SK-N-SH (cell line): ENCODE measurements around the gene ADH7. TPM values are rescaled to one million over a fixed set of nuclear protein-coding genes. Genes with fewer than 3 reads are reported as not detected.

Experiments used
- CTCF ChIA-PET: fragments of 300-600, 350-600 bp; formaldehyde crosslinking; extraction: SDS; loops from one replicate; lab custom pipeline; 2021; lab: Yijun Ruan, JAX
- POLR2A ChIA-PET: fragments of 350-600 bp; sonication (Branson Sonifier 250); formaldehyde crosslinking; extraction: SDS; loops from one replicate; lab custom pipeline; 2020; ENCODE audit warnings: antibody characterized with exemption, inconsistent platforms; lab: Yijun Ruan, JAX
- DNase-seq: peaks from one replicate; pipeline ENCODE4 v3.0.0; 2012
- H2AFZ ChIP-seq: fragments of 200-600 bp; sonication (generic); 2 replicates; pipeline ENCODE4 v1.8.1; 2016; ENCODE audit warnings: antibody characterized with exemption, mild to moderate bottlenecking, low read depth
- H3F3A ChIP-seq: fragments of 200-600 bp; sonication (generic); replicated peaks from 2 replicates; pipeline ENCODE3; 2016; ENCODE audit warnings: antibody characterized with exemption, mild to moderate bottlenecking; ENCODE audit not compliant: insufficient read depth
- H3K27ac ChIP-seq, 2 experiments: fragments of 200-500 bp in 1 of 2; fragments of 200-600 bp in 1 of 2; sonication (Bioruptor generic) in 1 of 2; sonication (generic), shearing (Covaris generic) in 1 of 2; 2 replicates each; pipeline versions ENCODE4 v1.5.1 to v1.6.1; 2014 to 2016; ENCODE audit warnings: low read depth in 2 of 2, inconsistent platforms in 1 of 2, low read length in 1 of 2, mild to moderate bottlenecking in 1 of 2, mixed read lengths in 1 of 2
- H3K27me3 ChIP-seq: fragments of 200-600 bp; sonication (generic), shearing (Covaris generic); 2 replicates; pipeline ENCODE4 v1.6.1; 2016; ENCODE audit warnings: mixed run types; ENCODE audit not compliant: insufficient read depth
- H3K36me3 ChIP-seq, 2 experiments: fragments of 200-500 bp in 1 of 2; fragments of 200-600 bp in 1 of 2; sonication (Bioruptor generic) in 1 of 2; sonication (generic) in 1 of 2; replicated peaks in 1 of 2; 2 replicates each; pipeline versions ENCODE3 to v1.5.1; 2014 to 2016; ENCODE audit warnings: low read length in 1 of 2, mild to moderate bottlenecking in 1 of 2; ENCODE audit not compliant: insufficient read depth in 2 of 2, control insufficient read depth in 1 of 2
- H3K4me1 ChIP-seq, 2 experiments: fragments of 200-500 bp in 1 of 2; fragments of 200-600 bp in 1 of 2; sonication (Bioruptor generic) in 1 of 2; sonication (generic), shearing (Covaris generic) in 1 of 2; 2 replicates each; pipeline versions ENCODE4 v1.5.1 to v1.6.1; 2014 to 2016; ENCODE audit warnings: low read depth in 1 of 2, low read length in 1 of 2, mixed run types in 1 of 2; ENCODE audit not compliant: insufficient read depth in 2 of 2, control insufficient read depth in 1 of 2
- H3K4me2 ChIP-seq: fragments of 200-600 bp; sonication (generic), shearing (Covaris generic); 2 replicates; pipeline ENCODE4 v1.6.1; 2017; ENCODE audit warnings: mixed run types
- H3K4me3 ChIP-seq, 2 experiments: fragments of 200-500 bp in 1 of 2; fragments of 200-600 bp in 1 of 2; sonication (Bioruptor generic) in 1 of 2; sonication (generic), shearing (Covaris generic) in 1 of 2; 2 replicates each; pipeline versions ENCODE4 v1.5.1 to v1.8.1; 2014 to 2016; ENCODE audit warnings: low read depth in 2 of 2, inconsistent platforms in 1 of 2, low read length in 1 of 2, mild to moderate bottlenecking in 1 of 2, mixed read lengths in 1 of 2, moderate library complexity in 1 of 2
- H3K79me2 ChIP-seq: fragments of 200-600 bp; sonication (generic); 2 replicates; pipeline ENCODE4 v1.8.1; 2017; ENCODE audit warnings: mild to moderate bottlenecking; ENCODE audit not compliant: insufficient read depth
- H3K9ac ChIP-seq: fragments of 200-600 bp; sonication (generic); 2 replicates; pipeline ENCODE4 v1.6.1; 2017; ENCODE audit warnings: mixed run types
- H3K9me2 ChIP-seq: fragments of 200-600 bp; sonication (generic); 2 replicates; pipeline ENCODE4 v1.6.1; 2017; ENCODE audit warnings: mixed run types
- H3K9me3 ChIP-seq: fragments of 200-600 bp; sonication (generic); 2 replicates; pipeline ENCODE4 v1.6.1; 2017; ENCODE audit warnings: mixed run types, mild to moderate bottlenecking, moderate library complexity
- H4K20me1 ChIP-seq: fragments of 200-600 bp; sonication (generic); 2 replicates; pipeline ENCODE4 v1.6.1; 2017; ENCODE audit warnings: mild to moderate bottlenecking, mixed run types; ENCODE audit not compliant: insufficient read depth
- CHD2 ChIP-seq: fragments of 150-350 bp; IDR thresholded peaks from 2 replicates; pipeline ENCODE4 v1.6.1; 2018; ENCODE audit warnings: low read length; ENCODE audit not compliant: partially characterized antibody
- EZH2phosphoT487 ChIP-seq: fragments of 200-600 bp; sonication (generic); IDR thresholded peaks from 2 replicates; pipeline ENCODE4 v1.6.1; 2017; ENCODE audit warnings: low read depth, mixed run types, mild to moderate bottlenecking, antibody characterized with exemption, moderate library complexity, borderline replicate concordance
- FOXJ3 ChIP-seq: sonication (generic); formaldehyde crosslinking; IDR thresholded peaks from 2 replicates; pipeline ENCODE4 v1.5.1; 2020; ENCODE audit warnings: mild to moderate bottlenecking, missing genetic modification reagents
- MAX ChIP-seq: IDR thresholded peaks from 2 replicates; pipeline ENCODE4 v1.4.0; 2012; ENCODE audit warnings: low read depth
- MEF2A ChIP-seq: IDR thresholded peaks from 2 replicates; pipeline ENCODE4 v1.4.0; 2012; ENCODE audit warnings: low read depth, borderline replicate concordance
- NFIC ChIP-seq: IDR thresholded peaks from 2 replicates; pipeline ENCODE4 v1.4.0; 2012; ENCODE audit warnings: borderline replicate concordance
- NRF1 ChIP-seq: IDR thresholded peaks from 2 replicates; pipeline ENCODE4 v1.6.1; 2012; ENCODE audit warnings: low read depth, mild to moderate bottlenecking, low read length
- PBX3 ChIP-seq: IDR thresholded peaks from 2 replicates; pipeline ENCODE4; 2012
- POLR2AphosphoS5 ChIP-seq: IDR thresholded peaks from 2 replicates; pipeline ENCODE4 v1.6.1; 2012; ENCODE audit warnings: low read depth, low read length
- RAD21 ChIP-seq: IDR thresholded peaks from 2 replicates; pipeline ENCODE4 v1.6.1; 2012; ENCODE audit warnings: mild to moderate bottlenecking, low read length
- RCOR1 ChIP-seq: fragments of 150-350 bp; IDR thresholded peaks from 2 replicates; pipeline ENCODE4 v1.6.1; 2017; ENCODE audit warnings: antibody characterized with exemption, low read length
- REST ChIP-seq: IDR thresholded peaks from 2 replicates; pipeline ENCODE4 v1.6.1; 2012; ENCODE audit warnings: mild to moderate bottlenecking, low read depth, low read length, moderate library complexity
- SMC3 ChIP-seq: IDR thresholded peaks from 2 replicates; pipeline ENCODE4 v1.6.1; 2012; ENCODE audit warnings: low read depth, low read length, improper control_type of control experiment
- TAF1 ChIP-seq: IDR thresholded peaks from 2 replicates; pipeline ENCODE4 v1.6.1; 2012; ENCODE audit warnings: low read depth, mild to moderate bottlenecking, low read length, moderate library complexity, borderline replicate concordance
- TCF12 ChIP-seq: IDR thresholded peaks from 2 replicates; pipeline ENCODE4 v1.4.0; 2012
- TEAD4 ChIP-seq: IDR thresholded peaks from 2 replicates; pipeline ENCODE4 v1.4.0; 2012; ENCODE audit warnings: mild to moderate bottlenecking, borderline replicate concordance; ENCODE audit not compliant: insufficient read depth
- USF1 ChIP-seq: IDR thresholded peaks from 2 replicates; pipeline ENCODE4 v1.4.0; 2012; ENCODE audit warnings: low read depth, borderline replicate concordance
- YY1 ChIP-seq: IDR thresholded peaks from 2 replicates; pipeline ENCODE4 v1.4.0; 2012; ENCODE audit warnings: low read depth, mild to moderate bottlenecking
- ZBTB33 ChIP-seq: IDR thresholded peaks from 2 replicates; pipeline ENCODE4 v1.4.0; 2012; ENCODE audit warnings: low read depth, borderline replicate concordance
- WGBS: methylation state at CpG from one replicate; pipeline ENCODE4 v1.1.6; 2017; ENCODE audit warnings: low lambda C conversion rate; 5-methylcytosine and 5-hydroxymethylcytosine counted together
- polyA plus RNA-seq, 3 experiments: library from polyadenylated mRNA; depleted of rRNA; stranded (reverse); fragments of >200 nt; gene quantifications; 2 replicates each; pipeline ENCODE4 v1.2.3, GENCODE V29; 2012

The ADH7 gene
- polyA plus RNA-seq, 1 of the 3 experiments (the other 2 are of a cell fraction): not detected

GRCh38 chr4:99383399-99383798, 51.7 kb downstream of the ADH7 start:
- H3K9ac ChIP-seq: no peak overlapping the region
- H3K4me2 ChIP-seq: no peak overlapping the region
- H3K36me3 ChIP-seq: no peaks in the 10 kb centered on the region
- no peaks in the 10 kb centered on the region for H3K9me2 ChIP-seq
- DNase-seq: no peak
- H3K9me3 ChIP-seq: no peaks in the 10 kb centered on the region
- H3K27ac ChIP-seq: peak overlapping the region; percentile 53 to 71; a peak in 2 of 4 replicates
- H4K20me1 ChIP-seq: no peaks in the 10 kb centered on the region
- ChIA-PET CTCF (interaction anchor here (1.3 kb wide), 1 partner anchor 22 kb away, joined by 3 read pairs; no protein-coding TSS in a partner anchor), POLR2A (no interaction called here)
- H3K27me3 ChIP-seq: no peaks in the 10 kb centered on the region
- 46% methylated on average over 3 of the region's 3 CpGs for WGBS
- no peaks in the 10 kb centered on the region for H3K4me1 ChIP-seq
- TF ChIP-seq EZH2phosphoT487: no peak
- TF ChIP-seq SMC3: no peak
- no peak for TF ChIP-seq POLR2AphosphoS5
- TF ChIP-seq NFIC: no peak
- no peak for TF ChIP-seq PBX3
- TF ChIP-seq RAD21: no peak
- no peak for TF ChIP-seq RCOR1
- no peak for TF ChIP-seq REST
- TF ChIP-seq FOXJ3 (CRISPR knock-in tag): no peak
- no peak for TF ChIP-seq TCF12
- TF ChIP-seq YY1: no peak
- TF ChIP-seq ZBTB33: no peak
- TF ChIP-seq USF1: no peak
- TF ChIP-seq TAF1: no peak
- no peak for TF ChIP-seq MEF2A
- no peak for TF ChIP-seq NRF1
- TF ChIP-seq MAX: no peak
- TF ChIP-seq CHD2: no peak
- no peak for TF ChIP-seq TEAD4
- no peaks in the 10 kb centered on the region for H3F3A ChIP-seq
- no peak overlapping the region for H2AFZ ChIP-seq
- no peaks in the 10 kb centered on the region for H3K79me2 ChIP-seq
- H3K4me3 ChIP-seq: no peak overlapping the region
